Measurements from ENCODE around the gene DNAJC7. TPM values are rescaled to one million over a fixed set of nuclear protein-coding genes. Genes with fewer than 3 reads are reported as not detected.

DNAJC7 gene
- total RNA-seq, 1 experiment from 2014 or later = 60.1 TPM

DNA sequence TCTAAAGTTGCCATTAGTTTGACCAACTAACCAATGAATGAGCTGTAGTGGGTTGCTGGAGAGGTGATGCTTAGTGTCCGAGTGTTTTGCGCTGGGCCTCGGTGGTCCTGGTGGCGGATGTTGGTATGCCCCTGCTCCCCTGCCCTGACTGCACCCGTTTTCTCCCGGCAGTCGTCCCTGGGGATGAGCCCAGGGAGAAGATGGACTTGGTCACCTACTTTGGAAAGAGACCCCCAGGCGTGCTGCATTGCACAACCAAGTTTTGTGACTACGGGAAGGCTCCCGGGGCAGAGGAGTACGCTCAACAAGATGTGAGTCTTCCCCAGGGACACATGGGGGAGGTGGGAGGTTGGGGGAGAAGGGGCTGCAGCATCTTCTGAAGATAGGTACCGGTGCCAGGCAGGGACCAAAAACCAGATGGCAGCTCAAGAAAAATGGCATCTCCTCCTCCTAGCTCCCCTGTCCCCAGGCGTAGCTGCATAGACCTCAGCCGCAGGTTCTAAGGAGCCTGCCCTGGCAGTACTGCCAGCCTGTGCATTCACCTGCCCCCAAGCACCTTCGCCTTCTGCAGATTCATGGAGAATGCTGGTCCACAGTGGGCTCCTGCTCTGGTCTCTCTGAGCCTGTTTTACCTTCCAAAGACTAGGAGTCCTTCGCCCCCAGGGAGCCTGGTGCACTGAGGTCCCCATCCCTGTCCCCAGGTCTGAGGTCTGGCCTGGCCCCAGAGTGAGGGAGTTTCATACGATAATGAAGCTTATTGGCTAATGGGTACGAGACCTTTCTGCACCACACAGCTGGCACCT lies 45.3 kb downstream of the DNAJC7 start:
- H2AFZ ChIP-seq (ENCODE audit: low read length) = no peak overlapping the region
- ChIA-PET CTCF (no interaction called here), POLR2A (ENCODE audit: unreplicated experiment) (interaction anchor here (0.7 kb wide), 1 partner anchor 46 kb away, joined by 3 read pairs; no protein-coding TSS in a partner anchor)
- no peak for ATAC-seq
- H3K9me2 ChIP-seq (replicated peaks; ENCODE audit: low read length) = no peaks in the 10 kb centered on the region
- BruUV-seq (replicated peaks) = no TSS peak
- no peaks in the 10 kb centered on the region for H3F3A ChIP-seq (ENCODE audit: low read length, unreplicated experiment)
- TF ChIP-seq EZH2 (IDR thresholded peaks at IDR 0.05; ENCODE audit: low read length, unreplicated experiment) (no peak), EZH2phosphoT487 (IDR thresholded peaks at IDR 0.05; ENCODE audit: borderline replicate concordance, low read length) (no peak)
- TF ChIP-seq, protein P1, sequence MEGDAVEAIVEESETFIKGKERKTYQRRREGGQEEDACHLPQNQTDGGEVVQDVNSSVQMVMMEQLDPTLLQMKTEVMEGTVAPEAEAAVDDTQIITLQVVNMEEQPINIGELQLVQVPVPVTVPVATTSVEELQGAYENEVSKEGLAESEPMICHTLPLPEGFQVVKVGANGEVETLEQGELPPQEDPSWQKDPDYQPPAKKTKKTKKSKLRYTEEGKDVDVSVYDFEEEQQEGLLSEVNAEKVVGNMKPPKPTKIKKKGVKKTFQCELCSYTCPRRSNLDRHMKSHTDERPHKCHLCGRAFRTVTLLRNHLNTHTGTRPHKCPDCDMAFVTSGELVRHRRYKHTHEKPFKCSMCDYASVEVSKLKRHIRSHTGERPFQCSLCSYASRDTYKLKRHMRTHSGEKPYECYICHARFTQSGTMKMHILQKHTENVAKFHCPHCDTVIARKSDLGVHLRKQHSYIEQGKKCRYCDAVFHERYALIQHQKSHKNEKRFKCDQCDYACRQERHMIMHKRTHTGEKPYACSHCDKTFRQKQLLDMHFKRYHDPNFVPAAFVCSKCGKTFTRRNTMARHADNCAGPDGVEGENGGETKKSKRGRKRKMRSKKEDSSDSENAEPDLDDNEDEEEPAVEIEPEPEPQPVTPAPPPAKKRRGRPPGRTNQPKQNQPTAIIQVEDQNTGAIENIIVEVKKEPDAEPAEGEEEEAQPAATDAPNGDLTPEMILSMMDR (conservative IDR thresholded peaks at IDR 0.05; ENCODE audit: low read depth, low read length) = no peak
- H3K4me2 ChIP-seq (ENCODE audit: low read length) = peak overlapping the region; percentile 42
- H4K20me1 ChIP-seq (ENCODE audit: low read length) = peaks cover 12% of the 10 kb centered on the region
- H3K9ac ChIP-seq (ENCODE audit: low read length) = no peak overlapping the region
- no peaks in the 10 kb centered on the region for H3K9me3 ChIP-seq (ENCODE audit: low read length)
- peaks cover 33% of the 10 kb centered on the region for H3K4me1 ChIP-seq (ENCODE audit: insufficient read depth, low read length)
- intact Hi-C loops (cut with micrococcal nuclease) = no loop called here
- H3K27ac ChIP-seq (ENCODE audit: low read length) = peak overlapping the region; percentile 63
- peaks cover 23% of the 10 kb centered on the region for H3K36me3 ChIP-seq (ENCODE audit: low read depth, low read length)
- H3K79me2 ChIP-seq (ENCODE audit: low read length) = peaks cover 53% of the 10 kb centered on the region
- no peak for DNase-seq
- H3K27me3 ChIP-seq (ENCODE audit: low read length) = no peaks in the 10 kb centered on the region
- no peak overlapping the region for H3K4me3 ChIP-seq (ENCODE audit: low read length)

GRCh38 chr17:41970901-41971331 lies 46.3 kb downstream of the DNAJC7 start:
- ATAC-seq (no peak), DNase-seq (no peak)
- Histone ChIP-seq H3K9me2 (replicated peaks; ENCODE audit: low read length) (no peaks in the 10 kb centered on the region), H3K4me3 (ENCODE audit: low read length) (no peak overlapping the region), H3K4me2 (ENCODE audit: low read length) (no peak overlapping the region; the same call in 1 of the 2 replicates), H3K9ac (ENCODE audit: low read length) (no peak overlapping the region), H4K20me1 (ENCODE audit: low read length) (peaks cover 12% of the 10 kb centered on the region), H3K79me2 (ENCODE audit: low read length) (peaks cover 56% of the 10 kb centered on the region), H3F3A (ENCODE audit: low read length, unreplicated experiment) (no peaks in the 10 kb centered on the region), H3K4me1 (ENCODE audit: insufficient read depth, low read length) (peaks cover 36% of the 10 kb centered on the region), H3K9me3 (ENCODE audit: low read length) (no peaks in the 10 kb centered on the region), H2AFZ (ENCODE audit: low read length) (no peak overlapping the region), H3K27me3 (ENCODE audit: low read length) (no peaks in the 10 kb centered on the region), H3K27ac (ENCODE audit: low read length) (no peak overlapping the region), H3K36me3 (ENCODE audit: low read depth, low read length) (peaks cover 18% of the 10 kb centered on the region)
- no TSS peak for BruUV-seq (replicated peaks)
- TF ChIP-seq, protein P1 (conservative IDR thresholded peaks at IDR 0.05; ENCODE audit: low read depth, low read length) = no peak
- no peak for TF ChIP-seq EZH2 (IDR thresholded peaks at IDR 0.05; ENCODE audit: low read length, unreplicated experiment)
- TF ChIP-seq EZH2phosphoT487 (IDR thresholded peaks at IDR 0.05; ENCODE audit: borderline replicate concordance, low read length) = no peak
- POLR2A ChIA-PET (ENCODE audit: unreplicated experiment) = no interaction called here
- CTCF ChIA-PET = no interaction called here
- intact Hi-C loops (cut with micrococcal nuclease) = no loop called here

- H3K27me3 ChIP-seq (ENCODE audit: low read length) = no peaks in the 10 kb centered on the region
- no peak overlapping the region for H2AFZ ChIP-seq (ENCODE audit: low read length)
- POLR2A ChIA-PET (ENCODE audit: unreplicated experiment) = no interaction called here
- no peak overlapping the region for H3K9ac ChIP-seq (ENCODE audit: low read length)
- no peak for ATAC-seq
- H3K9me3 ChIP-seq (ENCODE audit: low read length) = no peaks in the 10 kb centered on the region
- intact Hi-C loops (cut with micrococcal nuclease) = no loop called here
- peaks cover 12% of the 10 kb centered on the region for H4K20me1 ChIP-seq (ENCODE audit: low read length)
- no TSS peak for BruUV-seq (replicated peaks)
- peak overlapping the region; percentile 100 for H3K4me2 ChIP-seq (ENCODE audit: low read length)
- H3K4me3 ChIP-seq (ENCODE audit: low read length) = peak overlapping the region; percentile 82
- no peak for TF ChIP-seq EZH2phosphoT487 (IDR thresholded peaks at IDR 0.05; ENCODE audit: borderline replicate concordance, low read length)
- no peak for TF ChIP-seq EZH2 (IDR thresholded peaks at IDR 0.05; ENCODE audit: low read length, unreplicated experiment)
- H3K36me3 ChIP-seq (ENCODE audit: low read depth, low read length) = peaks cover 15% of the 10 kb centered on the region
- H3F3A ChIP-seq (ENCODE audit: low read length, unreplicated experiment) = no peaks in the 10 kb centered on the region
- peaks cover 45% of the 10 kb centered on the region for H3K4me1 ChIP-seq (ENCODE audit: insufficient read depth, low read length)
- H3K9me2 ChIP-seq (replicated peaks; ENCODE audit: low read length) = no peaks in the 10 kb centered on the region
- H3K79me2 ChIP-seq (ENCODE audit: low read length) = peaks cover 56% of the 10 kb centered on the region
- CTCF ChIA-PET = no interaction called here
- no peak for DNase-seq
- no peak overlapping the region for H3K27ac ChIP-seq (ENCODE audit: low read length)
Measured at GRCh38 chr17:41968676-41969075, 48.6 kb downstream of the DNAJC7 start.

All from PC-3 (cell line).